ENCODE results near the gene GCKR. TPM values are rescaled to one million over a fixed set of nuclear protein-coding genes. Genes with fewer than 3 reads are reported as not detected.

GCKR gene
- total RNA-seq, 6 donors from 2014 or later = 0.24 to 0.83 TPM; not detected in 4

DNA sequence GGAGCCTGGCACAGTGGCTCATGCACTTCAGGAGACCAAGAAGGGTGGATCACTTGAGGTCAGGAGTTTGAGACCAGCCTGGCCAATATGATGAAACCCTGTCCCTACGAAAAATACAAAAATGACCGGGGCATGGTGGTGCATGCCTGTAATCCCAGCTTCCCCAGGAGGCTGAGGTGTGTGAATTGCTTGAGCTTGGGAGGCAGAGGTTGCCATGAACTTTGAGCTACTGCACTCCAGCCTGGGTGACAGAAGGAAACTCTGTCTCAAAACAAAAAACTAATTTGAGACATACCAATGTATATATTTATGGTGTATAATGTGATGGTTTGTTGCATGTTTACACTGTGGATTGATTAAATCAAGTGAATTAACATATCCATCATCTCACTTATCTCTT, 64.4 kb downstream of the GCKR start:
- Histone ChIP-seq H3K27me3 (no peaks in the 10 kb centered on the region), H3K36me3 (no peaks in the 10 kb centered on the region), H3K27ac (no peak overlapping the region), H3K9me3 (no peaks in the 10 kb centered on the region), H3K4me1 (no peaks in the 10 kb centered on the region), H3K4me3 (no peak overlapping the region)
- no peak for DNase-seq
- WGBS, 2 donors = 70 to 100% methylated on average over 2 of the region's 2 CpGs
- no peak for ATAC-seq (ENCODE audit: low FRiP score in 2 of 2)
- TF ChIP-seq, protein P1, sequence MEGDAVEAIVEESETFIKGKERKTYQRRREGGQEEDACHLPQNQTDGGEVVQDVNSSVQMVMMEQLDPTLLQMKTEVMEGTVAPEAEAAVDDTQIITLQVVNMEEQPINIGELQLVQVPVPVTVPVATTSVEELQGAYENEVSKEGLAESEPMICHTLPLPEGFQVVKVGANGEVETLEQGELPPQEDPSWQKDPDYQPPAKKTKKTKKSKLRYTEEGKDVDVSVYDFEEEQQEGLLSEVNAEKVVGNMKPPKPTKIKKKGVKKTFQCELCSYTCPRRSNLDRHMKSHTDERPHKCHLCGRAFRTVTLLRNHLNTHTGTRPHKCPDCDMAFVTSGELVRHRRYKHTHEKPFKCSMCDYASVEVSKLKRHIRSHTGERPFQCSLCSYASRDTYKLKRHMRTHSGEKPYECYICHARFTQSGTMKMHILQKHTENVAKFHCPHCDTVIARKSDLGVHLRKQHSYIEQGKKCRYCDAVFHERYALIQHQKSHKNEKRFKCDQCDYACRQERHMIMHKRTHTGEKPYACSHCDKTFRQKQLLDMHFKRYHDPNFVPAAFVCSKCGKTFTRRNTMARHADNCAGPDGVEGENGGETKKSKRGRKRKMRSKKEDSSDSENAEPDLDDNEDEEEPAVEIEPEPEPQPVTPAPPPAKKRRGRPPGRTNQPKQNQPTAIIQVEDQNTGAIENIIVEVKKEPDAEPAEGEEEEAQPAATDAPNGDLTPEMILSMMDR (IDR thresholded peaks at IDR 0.05) = no peak
- TF ChIP-seq EP300 (IDR thresholded peaks at IDR 0.05) (no peak), POLR2A (IDR thresholded peaks at IDR 0.05) (no peak), POLR2AphosphoS5 (IDR thresholded peaks at IDR 0.05) (no peak)

DNA sequence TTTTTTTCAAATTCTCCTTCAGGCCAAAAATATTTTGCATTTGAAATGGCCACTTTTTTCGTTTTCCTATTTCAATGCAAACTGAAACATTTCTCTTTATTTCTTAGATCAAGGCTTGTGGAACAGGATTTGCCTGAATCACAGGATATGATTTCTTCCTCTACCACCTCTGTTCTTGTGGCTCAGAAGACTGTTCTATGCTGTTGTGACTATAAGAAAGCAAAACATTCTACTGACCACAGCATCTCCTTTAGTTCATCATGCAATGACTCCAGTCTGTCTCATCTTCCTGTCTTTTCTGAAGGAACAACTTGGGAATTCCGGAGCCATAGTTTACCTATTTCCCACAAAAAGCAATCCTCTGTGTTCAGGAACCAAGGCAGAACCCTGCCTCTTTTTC, 70.0 kb downstream of the GCKR start:
- H3K36me3 ChIP-seq = no peaks in the 10 kb centered on the region
- WGBS, 2 donors = 56 to 66% methylated on average over 2 of the region's 2 CpGs
- no peaks in the 10 kb centered on the region for H3K27me3 ChIP-seq
- H3K9me3 ChIP-seq = no peaks in the 10 kb centered on the region
- ATAC-seq (ENCODE audit: low FRiP score in 2 of 2) (no peak), DNase-seq (no peak)
- H3K4me1 ChIP-seq = no peaks in the 10 kb centered on the region
- H3K4me3 ChIP-seq = no peak overlapping the region
- H3K27ac ChIP-seq = no peak overlapping the region
- TF ChIP-seq, protein P1 (IDR thresholded peaks at IDR 0.05) = no peak
- no peak for TF ChIP-seq POLR2AphosphoS5 (IDR thresholded peaks at IDR 0.05)
- TF ChIP-seq EP300 (IDR thresholded peaks at IDR 0.05) = no peak
- TF ChIP-seq POLR2A (IDR thresholded peaks at IDR 0.05) = no peak

- no peak for ATAC-seq (ENCODE audit: low FRiP score in 2 of 2)
- no peak overlapping the region for H3K27ac ChIP-seq
Measured at GRCh38 chr2:27569398-27569797, 72.8 kb downstream of the GCKR start.

DNA sequence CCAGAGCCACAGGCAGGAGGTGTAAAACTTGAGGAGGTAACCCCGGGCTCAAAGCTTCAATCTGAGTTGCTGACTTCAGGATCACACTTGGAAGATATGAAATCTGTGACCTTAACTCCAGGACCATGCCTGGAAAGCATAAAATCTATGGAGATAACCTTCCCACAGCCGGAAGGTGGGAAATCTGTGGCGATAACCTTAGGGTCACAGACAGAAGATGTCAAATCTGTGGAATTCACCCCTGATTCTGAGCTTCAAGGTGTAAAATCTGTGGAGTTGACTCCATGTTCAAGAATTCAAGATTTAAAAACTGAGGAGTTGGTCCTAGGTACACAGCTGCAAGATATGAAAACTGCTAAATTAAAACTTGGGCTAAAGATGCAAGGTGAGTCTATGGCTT, 74.6 kb downstream of the GCKR start:
- 55 to 86% methylated on average over 3 of the region's 3 CpGs for WGBS, 2 donors
- Histone ChIP-seq H3K4me1 (no peaks in the 10 kb centered on the region), H3K36me3 (no peaks in the 10 kb centered on the region), H3K27ac (no peak overlapping the region), H3K27me3 (no peaks in the 10 kb centered on the region), H3K4me3 (no peak overlapping the region), H3K9me3 (peaks cover 5 to 33% (median 20%) of the 10 kb centered on the region in 4 donors)
- TF ChIP-seq, protein P1 (IDR thresholded peaks at IDR 0.05) = no peak
- TF ChIP-seq POLR2AphosphoS5 (IDR thresholded peaks at IDR 0.05) (no peak), POLR2A (IDR thresholded peaks at IDR 0.05) (no peak), EP300 (IDR thresholded peaks at IDR 0.05) (no peak)
- DNase-seq (no peak), ATAC-seq (ENCODE audit: low FRiP score in 2 of 2) (no peak)

More at GRCh38 chr2:27569398-27569797, 72.8 kb downstream of the GCKR start:
- TF ChIP-seq, protein P1 (IDR thresholded peaks at IDR 0.05) = no peak
- TF ChIP-seq POLR2A (IDR thresholded peaks at IDR 0.05) = no peak
- no peak for TF ChIP-seq POLR2AphosphoS5 (IDR thresholded peaks at IDR 0.05)
- no peak for TF ChIP-seq EP300 (IDR thresholded peaks at IDR 0.05)
- peaks cover 5 to 15% (median 7%) of the 10 kb centered on the region in 4 donors for H3K9me3 ChIP-seq
- 59 to 60% methylated on average over 2 of the region's 2 CpGs for WGBS, 2 donors
- DNase-seq = no peak
- H3K4me3 ChIP-seq = no peak overlapping the region
- H3K27me3 ChIP-seq = no peaks in the 10 kb centered on the region
- no peaks in the 10 kb centered on the region for H3K36me3 ChIP-seq
- H3K4me1 ChIP-seq = no peaks in the 10 kb centered on the region

DNA sequence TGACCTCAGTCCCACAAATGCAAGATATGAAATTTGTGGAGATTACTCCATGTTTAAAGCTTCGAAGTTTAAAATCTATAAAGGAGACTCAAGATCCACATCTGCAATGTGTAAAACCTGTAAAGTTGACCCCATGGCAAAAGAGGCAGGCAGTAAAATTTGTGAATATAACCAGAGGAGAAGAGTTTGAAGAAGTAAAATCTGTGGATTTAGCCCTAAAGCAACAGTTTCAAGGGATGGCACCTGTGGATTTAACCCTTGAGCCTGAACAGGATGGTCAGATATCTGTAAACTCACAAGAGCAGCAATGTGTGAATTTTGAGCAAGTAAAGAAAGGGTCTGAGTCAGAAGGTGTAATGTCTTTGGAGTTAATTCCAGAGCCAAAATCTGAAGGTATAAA, 75.0 kb downstream of the GCKR start:
- no peak for DNase-seq
- H3K27ac ChIP-seq = no peak overlapping the region
- H3K4me1 ChIP-seq = no peaks in the 10 kb centered on the region
- H3K27me3 ChIP-seq = no peaks in the 10 kb centered on the region
- ATAC-seq (ENCODE audit: low FRiP score in 2 of 2) = no peak
- 93 to 100% methylated on average over 1 of the region's 1 CpG for WGBS, 2 donors
- H3K9me3 ChIP-seq = peaks cover 5 to 38% (median 23%) of the 10 kb centered on the region in 4 donors
- H3K36me3 ChIP-seq = no peaks in the 10 kb centered on the region
- H3K4me3 ChIP-seq = no peak overlapping the region
- TF ChIP-seq, protein P1 (IDR thresholded peaks at IDR 0.05) = no peak
- no peak for TF ChIP-seq POLR2A (IDR thresholded peaks at IDR 0.05)
- no peak for TF ChIP-seq EP300 (IDR thresholded peaks at IDR 0.05)
- no peak for TF ChIP-seq POLR2AphosphoS5 (IDR thresholded peaks at IDR 0.05)

Measured in upper lobe of left lung (tissue), 6 donors.